Measurements from ENCODE around the gene ISG20.

The ISG20 gene

GRCh38 chr15:88688394-88688933, 49.6 kb downstream of the ISG20 start:
- ChIA-PET POLR2A (no interaction called here), CTCF (interaction anchor here (0.7 kb wide), 1 partner anchor 1028 kb away, joined by 7 read pairs; no protein-coding TSS in a partner anchor)
- DNase-seq (ENCODE audit: extremely low spot score), result no peak
- TF ChIP-seq BHLHE40 (IDR thresholded peaks at IDR 0.05; ENCODE audit: borderline replicate concordance) (no peak), ELF4 (IDR thresholded peaks at IDR 0.05) (no peak), SP1 (IDR thresholded peaks at IDR 0.05) (no peak)

GRCh38 chr15:88690331-88690730, 51.5 kb downstream of the ISG20 start:
- TF ChIP-seq FOXM1 (IDR thresholded peaks at IDR 0.05; ENCODE audit: borderline replicate concordance) (no peak), SUZ12 (IDR thresholded peaks at IDR 0.05) (no peak), PKNOX1 (IDR thresholded peaks at IDR 0.05) (no peak), HDGF (IDR thresholded peaks at IDR 0.05; ENCODE audit: borderline replicate concordance) (no peak), SP1 (IDR thresholded peaks at IDR 0.05) (no peak), FOXK2 (IDR thresholded peaks at IDR 0.05) (no peak), CTBP1 (IDR thresholded peaks at IDR 0.05; ENCODE audit: borderline replicate concordance) (no peak)
- ChIA-PET POLR2A (no interaction called here), CTCF (no interaction called here)
- no peak for DNase-seq (ENCODE audit: extremely low spot score)

- POLR2A ChIA-PET, result no interaction called here
- TF ChIP-seq TARDBP (IDR thresholded peaks at IDR 0.05) (no peak), CTBP1 (IDR thresholded peaks at IDR 0.05; ENCODE audit: borderline replicate concordance) (no peak)
- DNase-seq (ENCODE audit: extremely low spot score), result no peak
- CTCF ChIA-PET, result interaction anchor here (1.4 kb wide), 1 partner anchor 69 kb away, joined by 3 read pairs; no protein-coding TSS in a partner anchor
Observed at GRCh38 chr15:88693191-88693590, 54.4 kb downstream of the ISG20 start.

GRCh38 chr15:88695101-88695500, 56.3 kb downstream of the ISG20 start:
- CTCF ChIA-PET, result no interaction called here
- no peak for DNase-seq (ENCODE audit: extremely low spot score)
- TF ChIP-seq SP1 (IDR thresholded peaks at IDR 0.05), result no peak
- TF ChIP-seq LEF1 (IDR thresholded peaks at IDR 0.05; ENCODE audit: borderline replicate concordance), result no peak
- POLR2A ChIA-PET, result no interaction called here

- CTCF ChIA-PET, result no interaction called here
Observed at GRCh38 chr15:88695691-88696251, 57.0 kb downstream of the ISG20 start.

GRCh38 chr15:88696254-88696653, 57.4 kb downstream of the ISG20 start:
- CTCF ChIA-PET, result no interaction called here
- no peak for DNase-seq (ENCODE audit: extremely low spot score)
- TF ChIP-seq SUZ12 (IDR thresholded peaks at IDR 0.05) (no peak), SP1 (IDR thresholded peaks at IDR 0.05) (no peak), ARNT (IDR thresholded peaks at IDR 0.05) (no peak), ZNF384 (IDR thresholded peaks at IDR 0.05) (no peak), ELF4 (IDR thresholded peaks at IDR 0.05) (no peak), NFRKB (IDR thresholded peaks at IDR 0.05) (no peak), HDGF (IDR thresholded peaks at IDR 0.05; ENCODE audit: borderline replicate concordance) (no peak), L3MBTL2 (conservative IDR thresholded peaks at IDR 0.05) (no peak), FOXM1 (IDR thresholded peaks at IDR 0.05; ENCODE audit: borderline replicate concordance) (no peak), FOXK2 (IDR thresholded peaks at IDR 0.05) (no peak)
- POLR2A ChIA-PET, result interaction anchor here (0.6 kb wide), 1 partner anchor 70 kb away, joined by 3 read pairs; no protein-coding TSS in a partner anchor

More at GRCh38 chr15:88695691-88696251, 57.0 kb downstream of the ISG20 start:
- TF ChIP-seq PKNOX1 (IDR thresholded peaks at IDR 0.05), result no peak
- TF ChIP-seq SUZ12 (IDR thresholded peaks at IDR 0.05), result no peak
- TF ChIP-seq FOXK2 (IDR thresholded peaks at IDR 0.05), result no peak
- TF ChIP-seq FOXM1 (IDR thresholded peaks at IDR 0.05; ENCODE audit: borderline replicate concordance), result no peak
- TF ChIP-seq BHLHE40 (IDR thresholded peaks at IDR 0.05; ENCODE audit: borderline replicate concordance), result no peak
- no peak for TF ChIP-seq SP1 (IDR thresholded peaks at IDR 0.05)
- TF ChIP-seq LEF1 (IDR thresholded peaks at IDR 0.05; ENCODE audit: borderline replicate concordance), result no peak
- TF ChIP-seq NFRKB (IDR thresholded peaks at IDR 0.05), result no peak
- TF ChIP-seq L3MBTL2 (conservative IDR thresholded peaks at IDR 0.05), result no peak
- TF ChIP-seq FOXA1 (IDR thresholded peaks at IDR 0.05), result no peak
- no peak for TF ChIP-seq ARNT (IDR thresholded peaks at IDR 0.05)
- no peak for DNase-seq (ENCODE audit: extremely low spot score)
- POLR2A ChIA-PET, result no interaction called here

- ChIA-PET POLR2A (interaction anchor here (0.6 kb wide), 1 partner anchor 1450 kb away, joined by 4 read pairs; no protein-coding TSS in a partner anchor), CTCF (interaction anchor here (0.5 kb wide), 1 partner anchor 94 kb away, joined by 3 read pairs; no protein-coding TSS in a partner anchor)
- TF ChIP-seq FOXK2 (IDR thresholded peaks at IDR 0.05) (no peak), ELF4 (IDR thresholded peaks at IDR 0.05) (no peak), L3MBTL2 (conservative IDR thresholded peaks at IDR 0.05) (no peak), PKNOX1 (IDR thresholded peaks at IDR 0.05) (no peak), BHLHE40 (IDR thresholded peaks at IDR 0.05; ENCODE audit: borderline replicate concordance) (no peak), CTBP1 (IDR thresholded peaks at IDR 0.05; ENCODE audit: borderline replicate concordance) (no peak), HDGF (IDR thresholded peaks at IDR 0.05; ENCODE audit: borderline replicate concordance) (no peak), SP1 (IDR thresholded peaks at IDR 0.05) (no peak), FOXM1 (IDR thresholded peaks at IDR 0.05; ENCODE audit: borderline replicate concordance) (no peak), SUZ12 (IDR thresholded peaks at IDR 0.05) (no peak), ZNF384 (IDR thresholded peaks at IDR 0.05) (no peak), TARDBP (IDR thresholded peaks at IDR 0.05) (no peak), NFRKB (IDR thresholded peaks at IDR 0.05) (no peak), FOXA1 (IDR thresholded peaks at IDR 0.05) (no peak), ARNT (IDR thresholded peaks at IDR 0.05) (no peak), LEF1 (IDR thresholded peaks at IDR 0.05; ENCODE audit: borderline replicate concordance) (no peak)
Observed at GRCh38 chr15:88697276-88697675, 58.5 kb downstream of the ISG20 start.

More at GRCh38 chr15:88697276-88697675, 58.5 kb downstream of the ISG20 start:
- no peak for DNase-seq (ENCODE audit: extremely low spot score)
